Esophagus muscularis mucosa (tissue), 4 donors: ENCODE results near the gene NFYA. TPM values are rescaled to one million over a fixed set of nuclear protein-coding genes. Genes with fewer than 3 reads are reported as not detected.

Experiments
- DNase-seq: peaks from one replicate; pipeline ENCODE4 v3.0.0-alpha.2; 2017; ENCODE audit errors: extremely low spot score
- H3K27ac ChIP-seq, 4 donors: fragments of 200-600 bp; sonication (generic); replicated peaks in 1 of 4; 1 replicate in 3 of 4; 2 replicates in 1 of 4; pipeline ENCODE4 v1.5.1; 2016 to 2019; ENCODE audit warnings: mild to moderate bottlenecking in 1 of 4
- H3K27me3 ChIP-seq, 4 donors: fragments of 200-600 bp; sonication (generic); one replicate each; pipeline versions ENCODE4 v1.5.1 to v1.6.0; 2016 to 2019
- H3K36me3 ChIP-seq, 4 donors: fragments of 200-600 bp; sonication (generic); one replicate each; pipeline ENCODE4 v1.5.1; 2016 to 2019
- H3K4me1 ChIP-seq, 4 donors: fragments of 200-600 bp; sonication (generic); one replicate each; pipeline ENCODE4 v1.5.1; 2016 to 2019
- H3K4me3 ChIP-seq, 4 donors: fragments of 200-600 bp; sonication (generic); 1 replicate in 2 of 4; 2 replicates in 2 of 4; pipeline ENCODE4 v1.5.1; 2016 to 2019; ENCODE audit warnings: mild to moderate bottlenecking in 4 of 4, moderate library complexity in 1 of 4
- H3K9me3 ChIP-seq, 4 donors: fragments of 200-600 bp; sonication (generic); 1 replicate in 3 of 4; 2 replicates in 1 of 4; pipeline ENCODE4 v1.5.1; 2016 to 2019
- CTCF ChIP-seq, 3 experiments: fragments of 200-600 bp in 2 of 3; fragments of 450-650 bp in 1 of 3; sonication (generic) in 2 of 3; IDR thresholded peaks; one replicate each; pipeline ENCODE4 v1.5.1; 2017 to 2019; ENCODE audit warnings: antibody characterized with exemption in 3 of 3, mild to moderate bottlenecking in 2 of 3, moderate library complexity in 1 of 3
- EP300 ChIP-seq: sonication (generic); formaldehyde crosslinking; IDR thresholded peaks from one replicate; pipeline ENCODE4 v1.6.1; 2017; ENCODE audit warnings: antibody characterized with exemption
- POLR2A ChIP-seq: fragments of 450-650 bp; IDR thresholded peaks from one replicate; pipeline ENCODE4 v1.6.1; 2017; ENCODE audit warnings: antibody characterized with exemption, moderate library complexity, mild to moderate bottlenecking, low read depth
- POLR2AphosphoS5 ChIP-seq, 2 donors: sonication (generic); formaldehyde crosslinking; IDR thresholded peaks; one replicate each; pipeline ENCODE4 v1.6.1; 2017; ENCODE audit warnings: antibody characterized with exemption in 2 of 2
- WGBS: methylation state at CpG from one replicate; pipeline ENCODE4 v1.1.5; 2018; 5-methylcytosine and 5-hydroxymethylcytosine counted together
- intact Hi-C: fragments of 100-400 bp; cut with DNase I; formaldehyde crosslinking; loops from one replicate; pipeline ENCODE4 v1.15.1; 2023
- total RNA-seq, 4 donors: library from RNA; depleted of rRNA; stranded (reverse); fragments of >200 nt; gene quantifications; one replicate each; pipeline versions ENCODE4 v1.1.0 to v1.2.1, GENCODE V29; 2016

NFYA gene
- total RNA-seq, 4 donors from 2014 or later: 9.1 to 11.4 (median 10.5) TPM

GRCh38 chr6:41040101-41040939 lies 32.5 kb upstream of the NFYA start:
- Histone ChIP-seq H3K4me3 (no peak overlapping the region), H3K9me3 (no peaks in the 10 kb centered on the region), H3K4me1 (no peaks in the 10 kb centered on the region), H3K27me3 (no peaks in the 10 kb centered on the region), H3K36me3 (no peaks in the 10 kb centered on the region), H3K27ac (no peak overlapping the region)
- intact Hi-C loops: no loop called here
- 76% methylated on average over 5 of the region's 6 CpGs for WGBS
- TF ChIP-seq POLR2AphosphoS5 (IDR thresholded peaks at IDR 0.05): no peak
- TF ChIP-seq POLR2A: no peak
- no peak for TF ChIP-seq EP300
- no peak for TF ChIP-seq CTCF (IDR thresholded peaks at IDR 0.05)
- no peak for DNase-seq

GRCh38 chr6:41040940-41041536 lies 31.7 kb upstream of the NFYA start:
- no peaks in the 10 kb centered on the region for H3K36me3 ChIP-seq
- H3K27me3 ChIP-seq: no peaks in the 10 kb centered on the region
- TF ChIP-seq EP300 (no peak), CTCF (IDR thresholded peaks at IDR 0.05) (no peak), POLR2A (no peak), POLR2AphosphoS5 (IDR thresholded peaks at IDR 0.05) (no peak)
- intact Hi-C loops: no loop called here
- no peak overlapping the region for H3K27ac ChIP-seq
- H3K4me1 ChIP-seq: no peaks in the 10 kb centered on the region
- DNase-seq: no peak
- no peaks in the 10 kb centered on the region for H3K9me3 ChIP-seq
- no peak overlapping the region for H3K4me3 ChIP-seq
- WGBS: 88% methylated on average over 1 of the region's 1 CpG

DNA sequence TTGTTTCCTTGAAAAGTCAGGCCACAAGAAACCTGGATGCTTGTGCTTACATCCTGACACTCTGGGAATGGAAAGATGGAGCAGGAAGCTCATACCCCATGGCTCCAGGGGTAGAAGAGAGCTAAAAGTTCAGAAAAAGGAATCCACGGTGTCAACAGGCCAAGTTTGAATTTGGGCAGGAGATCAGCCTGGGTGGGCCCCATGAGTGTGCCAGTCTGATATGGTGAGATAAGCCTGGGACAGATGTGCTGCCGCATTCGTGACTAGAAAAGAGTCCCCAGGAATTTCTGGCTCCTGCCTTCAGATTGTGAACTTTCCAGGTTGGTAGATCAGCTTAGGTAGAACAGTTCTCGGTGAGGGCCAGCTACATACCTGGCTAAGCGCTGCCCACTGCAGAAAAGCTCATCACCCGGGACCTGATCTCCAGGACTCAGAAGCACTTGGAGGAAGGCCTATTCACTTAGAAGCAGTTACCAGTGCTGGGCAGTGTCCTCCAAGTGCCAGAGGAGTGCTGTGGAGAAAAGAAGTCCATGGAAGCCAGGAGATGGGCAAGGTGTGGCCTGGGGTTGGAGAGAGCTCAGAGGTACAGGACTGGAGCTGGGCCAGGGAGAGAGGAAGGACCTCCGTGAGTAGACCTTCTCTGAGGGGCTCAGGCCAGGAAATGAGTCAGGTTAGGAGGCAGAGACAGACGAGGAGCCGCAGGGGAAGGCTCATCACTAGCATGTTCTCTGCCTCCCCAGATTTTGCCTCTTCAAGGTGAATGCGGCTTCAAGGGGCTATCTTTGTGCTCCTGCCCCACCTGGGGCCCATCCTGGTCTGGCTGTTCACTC lies 30.3 kb upstream of the NFYA start, which contains the start of gene TSPO2:
Gene TSPO2, plus strand, starts transcription at position 242 of the 830 bp plus-strand sequence. Its CDS starts 519 bp downstream, at position 761.
- Histone ChIP-seq H3K27ac (no peak within 1 kb of the TSS), H3K36me3 (no peaks in the 10 kb centered on the region), H3K9me3 (no peaks in the 10 kb centered on the region), H3K4me1 (no peaks in the 10 kb centered on the region), H3K27me3 (no peaks in the 10 kb centered on the region), H3K4me3 (no peak within 1 kb of the TSS)
- DNase-seq: no peak
- TF ChIP-seq CTCF (IDR thresholded peaks at IDR 0.05): no peak
- no peak for TF ChIP-seq POLR2AphosphoS5 (IDR thresholded peaks at IDR 0.05)
- TF ChIP-seq POLR2A: no peak
- TF ChIP-seq EP300: no peak
- 87% methylated on average over 9 of the region's 10 CpGs for WGBS
- intact Hi-C loops: no loop called here

DNA sequence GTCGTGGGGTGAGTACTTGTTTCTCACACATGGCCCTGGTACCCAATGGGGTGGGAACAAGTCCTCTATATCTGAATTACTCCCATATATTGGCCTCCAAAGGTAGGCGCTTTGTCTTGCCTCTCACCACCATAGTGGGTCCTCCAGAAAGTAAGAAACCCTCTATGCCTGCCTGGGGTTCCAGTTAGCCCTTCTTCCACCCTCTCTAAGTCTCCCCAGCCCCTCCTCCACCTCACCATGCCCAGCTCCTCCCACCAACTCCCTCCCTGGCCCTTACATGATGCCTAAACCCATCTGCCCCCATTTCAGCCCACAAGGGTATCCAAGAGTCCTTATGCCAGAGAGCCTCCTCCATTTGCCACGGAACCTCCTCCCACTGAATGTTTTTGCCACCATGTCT lies 29.6 kb upstream of the NFYA start:
- intact Hi-C loops: no loop called here
- no peaks in the 10 kb centered on the region for H3K9me3 ChIP-seq
- DNase-seq: no peak
- no peak overlapping the region for H3K4me3 ChIP-seq
- 100% methylated on average over 3 of the region's 3 CpGs for WGBS
- TF ChIP-seq POLR2A (no peak), CTCF (IDR thresholded peaks at IDR 0.05) (no peak), POLR2AphosphoS5 (IDR thresholded peaks at IDR 0.05) (no peak), EP300 (no peak)
- H3K27ac ChIP-seq: no peak overlapping the region
- H3K36me3 ChIP-seq: no peaks in the 10 kb centered on the region
- H3K4me1 ChIP-seq: peaks cover 0 to 1% (median 0%) of the 10 kb centered on the region in 4 donors
- no peaks in the 10 kb centered on the region for H3K27me3 ChIP-seq
